Suprapubic skin (tissue), 4 donors: ENCODE measurements around the gene ESPN.
"Not testable (repeated sequence)": the region's sequence is repeated elsewhere in the genome, so short reads cannot be mapped to it uniquely, and the experiment has no call there.

Source experiments
- CTCF ChIP-seq, 2 donors: fragments of 200-600 bp in 1 of 2; fragments of 450-650 bp in 1 of 2; sonication (generic) in 1 of 2; IDR thresholded peaks; one replicate each; pipeline ENCODE4 v1.5.1; 2016 to 2019; ENCODE audit warnings: antibody characterized with exemption in 2 of 2, mild to moderate bottlenecking in 1 of 2, moderate library complexity in 1 of 2
- EP300 ChIP-seq: sonication (generic); formaldehyde crosslinking; IDR thresholded peaks from one replicate; pipeline ENCODE4 v1.6.1; 2017; ENCODE audit warnings: antibody characterized with exemption
- POLR2A ChIP-seq, 2 donors: fragments of 450-650 bp; IDR thresholded peaks; one replicate each; pipeline ENCODE4 v1.6.1; 2017; ENCODE audit warnings: antibody characterized with exemption in 2 of 2, mild to moderate bottlenecking in 2 of 2, moderate library complexity in 2 of 2
- POLR2AphosphoS5 ChIP-seq, 3 donors: sonication (generic); formaldehyde crosslinking; IDR thresholded peaks; one replicate each; pipeline ENCODE4 v1.6.1; 2017; ENCODE audit warnings: antibody characterized with exemption in 3 of 3

DNA sequence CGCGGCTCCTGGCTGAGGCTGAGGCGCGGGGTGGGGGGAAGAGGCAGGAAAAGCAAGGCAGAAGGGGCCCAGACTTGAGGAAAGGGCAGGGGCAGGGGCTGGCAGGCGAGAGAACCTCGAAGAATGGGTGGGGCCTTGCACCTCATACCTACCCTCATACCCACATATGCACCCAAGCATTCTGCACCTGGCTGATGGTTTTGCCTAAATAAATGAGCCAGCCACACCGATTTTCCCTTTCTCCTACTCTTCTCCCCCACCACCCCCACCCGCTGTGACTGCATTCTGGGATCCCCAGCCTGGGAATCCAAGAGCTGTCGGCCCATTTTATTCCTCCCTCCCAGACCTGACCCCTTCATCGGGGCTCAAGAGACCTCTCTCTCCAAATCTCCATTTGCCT lies 25.9 kb downstream of the ESPN start:
- TF ChIP-seq POLR2AphosphoS5 (IDR thresholded peaks at IDR 0.05); CTCF (IDR thresholded peaks at IDR 0.05); POLR2A (IDR thresholded peaks at IDR 0.05); EP300: not testable (repeated sequence)
